ENCODE measurements around the gene SEZ6L2. TPM values are rescaled to one million over a fixed set of nuclear protein-coding genes. Genes with fewer than 3 reads are reported as not detected.
A peak's percentile ranks its signal among the peaks of the same experiment; 100 is the strongest.

Gene SEZ6L2
- total RNA-seq, 2 experiments from 2014 or later, result not detected

- intact Hi-C loops (cut with DNase I, micrococcal nuclease), result loop anchor here in 1 of 2 experiments (2.0 to 5.0 kb wide), 2 partner anchors 35 to 91 kb away; no protein-coding TSS in a partner anchor
- Mint-ChIP-seq H3K36me3 (ENCODE audit: low read depth) (no peaks in the 10 kb centered on the region), H3K4me3 (peak overlapping the region; percentile 31), H3K27ac (no peak overlapping the region), H3K27me3 (peaks cover 21% of the 10 kb centered on the region), H3K9me3 (no peaks in the 10 kb centered on the region), H3K4me1 (ENCODE audit: low read depth) (peaks cover 4% of the 10 kb centered on the region)
- H3K4me1 ChIP-seq (ENCODE audit: insufficient read depth, low read length), result peaks cover 22% of the 10 kb centered on the region
- ATAC-seq (ENCODE audit: poor library complexity), result no peak
- DNase-seq, result no peak
- peaks cover 0 to 23% of the 10 kb centered on the region in 2 experiments for H3K9me3 ChIP-seq (ENCODE audit: control insufficient read depth in 1 of 2, insufficient read depth in 1 of 2, low read length in 2 of 2)
- H3K4me3 ChIP-seq (ENCODE audit: low read length), result no peak overlapping the region
- TF ChIP-seq, protein P1, sequence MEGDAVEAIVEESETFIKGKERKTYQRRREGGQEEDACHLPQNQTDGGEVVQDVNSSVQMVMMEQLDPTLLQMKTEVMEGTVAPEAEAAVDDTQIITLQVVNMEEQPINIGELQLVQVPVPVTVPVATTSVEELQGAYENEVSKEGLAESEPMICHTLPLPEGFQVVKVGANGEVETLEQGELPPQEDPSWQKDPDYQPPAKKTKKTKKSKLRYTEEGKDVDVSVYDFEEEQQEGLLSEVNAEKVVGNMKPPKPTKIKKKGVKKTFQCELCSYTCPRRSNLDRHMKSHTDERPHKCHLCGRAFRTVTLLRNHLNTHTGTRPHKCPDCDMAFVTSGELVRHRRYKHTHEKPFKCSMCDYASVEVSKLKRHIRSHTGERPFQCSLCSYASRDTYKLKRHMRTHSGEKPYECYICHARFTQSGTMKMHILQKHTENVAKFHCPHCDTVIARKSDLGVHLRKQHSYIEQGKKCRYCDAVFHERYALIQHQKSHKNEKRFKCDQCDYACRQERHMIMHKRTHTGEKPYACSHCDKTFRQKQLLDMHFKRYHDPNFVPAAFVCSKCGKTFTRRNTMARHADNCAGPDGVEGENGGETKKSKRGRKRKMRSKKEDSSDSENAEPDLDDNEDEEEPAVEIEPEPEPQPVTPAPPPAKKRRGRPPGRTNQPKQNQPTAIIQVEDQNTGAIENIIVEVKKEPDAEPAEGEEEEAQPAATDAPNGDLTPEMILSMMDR (IDR thresholded peaks at IDR 0.05), result no peak
- peaks cover 3% of the 10 kb centered on the region for H3K36me3 ChIP-seq (ENCODE audit: insufficient read depth, low read length)
- peaks cover 28 to 29% of the 10 kb centered on the region in 2 experiments for H3K27me3 ChIP-seq (ENCODE audit: control insufficient read depth in 1 of 2, insufficient read depth in 2 of 2, low read length in 2 of 2)
- POLR2A ChIA-PET, result no interaction called here
- no peak overlapping the region for H3K27ac ChIP-seq (ENCODE audit: low read depth in 1 of 2, low read length in 2 of 2)
- CTCF ChIA-PET, result no interaction called here
Measured at GRCh38 chr16:29901607-29901945, 2.2 kb upstream of the SEZ6L2 start.

- H3K9me3 ChIP-seq (ENCODE audit: control insufficient read depth in 1 of 2, insufficient read depth in 1 of 2, low read length in 2 of 2), result peaks cover 0 to 23% of the 10 kb centered on the region in 2 experiments
- H3K27ac Mint-ChIP-seq, result no peak overlapping the region
Measured at GRCh38 chr16:29900888-29901606, 1.7 kb upstream of the SEZ6L2 start.

DNA sequence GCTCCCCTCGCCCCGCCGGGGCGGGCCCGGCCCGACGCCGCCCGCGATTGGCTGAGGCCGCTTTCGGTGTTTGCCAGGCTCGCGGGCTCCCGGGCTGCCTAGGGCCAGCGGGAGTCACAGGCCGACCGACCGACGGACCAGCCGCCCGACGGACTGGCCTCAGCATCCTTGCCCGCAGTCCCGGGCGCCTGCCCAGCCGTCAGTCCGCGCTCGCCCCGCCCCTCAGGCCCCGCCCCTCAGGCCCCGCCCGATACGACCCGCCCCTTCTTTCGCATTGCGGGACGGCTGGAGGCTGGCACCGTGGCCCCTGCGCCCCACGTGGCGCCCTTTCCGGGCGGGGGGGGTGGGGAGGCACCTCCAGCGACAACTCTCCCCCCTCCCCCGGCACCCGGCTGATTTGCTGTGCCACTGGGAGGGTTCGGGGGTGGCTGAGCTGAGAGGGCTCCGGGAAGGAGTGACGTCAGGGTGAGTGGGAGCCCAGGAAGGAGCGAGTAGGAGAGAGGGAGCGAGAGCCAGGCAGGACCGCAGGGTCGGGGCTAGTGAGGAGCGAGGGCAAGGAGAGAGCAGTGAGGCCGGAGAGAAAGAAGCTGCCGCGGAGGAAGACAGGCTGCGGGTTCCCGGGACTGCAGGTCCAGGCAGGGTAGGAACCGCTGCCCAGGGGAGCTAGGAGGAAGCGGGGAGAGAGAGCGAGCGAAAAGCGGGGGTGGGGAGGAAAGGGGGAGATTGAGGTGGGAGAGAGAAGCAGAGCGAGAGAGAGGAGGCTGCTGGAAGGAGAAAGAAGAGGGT lies 945 bp upstream of the SEZ6L2 start, which contains the start of gene ASPHD1:
ASPHD1 (plus strand) TSS at position 387 of the 786 bp plus-strand sequence. CDS start 484 bp downstream, outside the sequence.
- Mint-ChIP-seq H3K9me3 (no peaks in the 10 kb centered on the region), H3K27me3 (peaks cover 31% of the 10 kb centered on the region), H3K36me3 (ENCODE audit: low read depth) (no peaks in the 10 kb centered on the region), H3K4me3 (peak within 1 kb of the TSS; percentile 74), H3K4me1 (ENCODE audit: low read depth) (peaks cover 4% of the 10 kb centered on the region), H3K27ac (no peak within 1 kb of the TSS)
- Histone ChIP-seq H3K9me3 (ENCODE audit: control insufficient read depth in 1 of 2, insufficient read depth in 1 of 2, low read length in 2 of 2) (peaks cover 0 to 23% of the 10 kb centered on the region in 2 experiments), H3K27me3 (ENCODE audit: control insufficient read depth in 1 of 2, insufficient read depth in 2 of 2, low read length in 2 of 2) (peaks cover 28 to 29% of the 10 kb centered on the region in 2 experiments), H3K36me3 (ENCODE audit: insufficient read depth, low read length) (no peaks in the 10 kb centered on the region), H3K27ac (ENCODE audit: low read depth in 1 of 2, low read length in 2 of 2) (no peak within 1 kb of the TSS), H3K4me3 (ENCODE audit: low read length) (peak within 1 kb of the TSS; percentile 55), H3K4me1 (ENCODE audit: insufficient read depth, low read length) (peaks cover 22% of the 10 kb centered on the region)
- intact Hi-C loops (cut with DNase I, micrococcal nuclease), result loop anchor here in 1 of 2 experiments (1.0 to 5.0 kb wide), 3 partner anchors 33 to 92 kb away; partner anchors contain the start of gene TMEM219
- peak in 11 of 14 experiments; percentile 47 to 88 (median 70) for DNase-seq
- ChIA-PET POLR2A (interaction anchor here (0.6 to 2.2 kb wide), 10 partner anchors 10 to 110 kb away, joined by 3 to 18 read pairs (median 4); partner anchors contain the start of genes CDIPT, HIRIP3, KCTD13 and KIF22), CTCF (interaction anchor here (0.8 to 1.4 kb wide), 3 partner anchors 37 to 62 kb away, joined by 3 to 5 read pairs (median 3); partner anchors contain the start of genes CDIPT and TMEM219)
- ATAC-seq (ENCODE audit: poor library complexity), result peak; percentile 89
- TF ChIP-seq, protein P1 (IDR thresholded peaks at IDR 0.05), result no peak

More at GRCh38 chr16:29900888-29901606, 1.7 kb upstream of the SEZ6L2 start:
- intact Hi-C loops (cut with DNase I, micrococcal nuclease), result loop anchor here in 1 of 2 experiments (1.0 to 5.0 kb wide), 3 partner anchors 34 to 91 kb away; partner anchors contain the start of gene TMEM219
- ChIA-PET CTCF (no interaction called here), POLR2A (interaction anchor here (0.9 to 2.2 kb wide), 3 partner anchors 11 to 60 kb away, joined by 3 to 18 read pairs (median 9); partner anchors contain the start of genes KCTD13 and TMEM219)
- no peak for ATAC-seq (ENCODE audit: poor library complexity)
- H3K27me3 Mint-ChIP-seq, result peaks cover 25% of the 10 kb centered on the region
- no peaks in the 10 kb centered on the region for H3K36me3 Mint-ChIP-seq (ENCODE audit: low read depth)
- Histone ChIP-seq H3K27me3 (ENCODE audit: control insufficient read depth in 1 of 2, insufficient read depth in 2 of 2, low read length in 2 of 2) (peaks cover 28 to 29% of the 10 kb centered on the region in 2 experiments), H3K4me3 (ENCODE audit: low read length) (no peak overlapping the region), H3K4me1 (ENCODE audit: insufficient read depth, low read length) (peaks cover 22% of the 10 kb centered on the region), H3K36me3 (ENCODE audit: insufficient read depth, low read length) (no peaks in the 10 kb centered on the region), H3K27ac (ENCODE audit: low read depth in 1 of 2, low read length in 2 of 2) (no peak overlapping the region)
- H3K4me3 Mint-ChIP-seq, result peak overlapping the region; percentile 74
- TF ChIP-seq, protein P1 (IDR thresholded peaks at IDR 0.05), result no peak
- H3K4me1 Mint-ChIP-seq (ENCODE audit: low read depth), result peaks cover 4% of the 10 kb centered on the region
- no peaks in the 10 kb centered on the region for H3K9me3 Mint-ChIP-seq
- DNase-seq, result no peak
